Neuronal stem cell (in vitro differentiated cells): ENCODE measurements around the gene FOXN1.

ENCODE experiments used
- DNase-seq: peaks from one replicate; pipeline ENCODE4 v3.0.0-alpha.2; 2013; ENCODE audit warnings: low spot score
- H2AFZ ChIP-seq: one replicate; pipeline ENCODE4 v1.6.1; 2013; ENCODE audit warnings: mild to moderate bottlenecking, low read length, inconsistent platforms
- H2AK5ac ChIP-seq: 2 replicates; pipeline ENCODE4 v1.6.1; 2013; ENCODE audit warnings: low read depth, mild to moderate bottlenecking, inconsistent platforms, low read length, moderate library complexity, mixed read lengths
- H2BK120ac ChIP-seq: 2 replicates; pipeline ENCODE4 v1.6.1; 2013; ENCODE audit warnings: low read depth, mild to moderate bottlenecking, inconsistent platforms, low read length, moderate library complexity, mixed read lengths
- H2BK12ac ChIP-seq: one replicate; pipeline ENCODE4 v1.6.1; 2013; ENCODE audit warnings: low read length, inconsistent platforms
- H2BK15ac ChIP-seq: 2 replicates; pipeline ENCODE4 v1.6.1; 2013; ENCODE audit warnings: mild to moderate bottlenecking, low read length, inconsistent platforms, mixed read lengths
- H2BK5ac ChIP-seq: one replicate; pipeline ENCODE4 v1.6.1; 2013; ENCODE audit warnings: inconsistent platforms, mild to moderate bottlenecking, low read length, moderate library complexity
- H3K14ac ChIP-seq: one replicate; pipeline ENCODE4 v1.6.1; 2013; ENCODE audit warnings: low read length, inconsistent platforms
- H3K18ac ChIP-seq: 2 replicates; pipeline ENCODE4 v1.6.1; 2013; ENCODE audit warnings: low read length, inconsistent platforms
- H3K23ac ChIP-seq: 2 replicates; pipeline ENCODE4 v1.6.1; 2013; ENCODE audit warnings: low read depth, mild to moderate bottlenecking, mixed read lengths, low read length, inconsistent platforms; ENCODE audit not compliant: poor library complexity
- H3K27ac ChIP-seq: replicated peaks from 3 replicates; pipeline ENCODE4 v1.5.1; 2013; ENCODE audit warnings: low read length, inconsistent platforms
- H3K27me3 ChIP-seq, 3 experiments: 2 replicates each; pipeline ENCODE4 v1.6.1; 2013; ENCODE audit warnings: low read length in 3 of 3, mild to moderate bottlenecking in 2 of 3, inconsistent platforms in 1 of 3, low read depth in 1 of 3, mixed read lengths in 1 of 3, moderate library complexity in 1 of 3; ENCODE audit not compliant: control insufficient read depth in 3 of 3, insufficient read depth in 3 of 3
- H3K36me3 ChIP-seq, 2 donors: replicated peaks in 1 of 2; 2 replicates each; pipeline ENCODE4 v1.6.1; 2013; ENCODE audit warnings: low read length in 2 of 2; ENCODE audit not compliant: control insufficient read depth in 2 of 2, insufficient read depth in 2 of 2
- H3K4ac ChIP-seq: 2 replicates; pipeline ENCODE4 v1.6.1; 2013; ENCODE audit warnings: inconsistent platforms, mild to moderate bottlenecking, low read length, moderate library complexity
- H3K4me1 ChIP-seq, 2 donors: 1 replicate in 1 of 2; 2 replicates in 1 of 2; pipeline ENCODE4 v1.6.1; 2013; ENCODE audit warnings: low read length in 2 of 2, low read depth in 1 of 2; ENCODE audit not compliant: control insufficient read depth in 2 of 2, insufficient read depth in 1 of 2
- H3K4me2 ChIP-seq: one replicate; pipeline ENCODE4 v1.6.1; 2013; ENCODE audit warnings: mild to moderate bottlenecking, low read length, inconsistent platforms; ENCODE audit not compliant: insufficient read depth, poor library complexity, severe bottlenecking
- H3K4me3 ChIP-seq, 2 donors: 2 replicates each; pipeline ENCODE4 v1.5.1; 2013; ENCODE audit warnings: low read length in 2 of 2, mild to moderate bottlenecking in 2 of 2, inconsistent platforms in 1 of 2, moderate library complexity in 1 of 2
- H3K79me1 ChIP-seq: one replicate; pipeline ENCODE4 v1.6.1; 2013; ENCODE audit warnings: low read depth, mild to moderate bottlenecking, inconsistent platforms, low read length, moderate library complexity
- H3K9ac ChIP-seq: one replicate; pipeline ENCODE4 v1.6.1; 2013; ENCODE audit warnings: mild to moderate bottlenecking, low read depth, low read length, inconsistent platforms; ENCODE audit not compliant: poor library complexity
- H3K9me3 ChIP-seq, 2 donors: replicated peaks in 1 of 2; 2 replicates each; pipeline versions ENCODE3 to v1.6.1; 2013; ENCODE audit warnings: low read length in 2 of 2, mild to moderate bottlenecking in 2 of 2, inconsistent platforms in 1 of 2, low read depth in 1 of 2, mixed read lengths in 1 of 2, moderate library complexity in 1 of 2; ENCODE audit not compliant: control insufficient read depth in 2 of 2, insufficient read depth in 1 of 2
- H4K8ac ChIP-seq: one replicate; pipeline ENCODE4 v1.6.1; 2013; ENCODE audit warnings: low read depth, mild to moderate bottlenecking, inconsistent platforms, low read length, moderate library complexity
- H4K91ac ChIP-seq: one replicate; pipeline ENCODE4 v1.6.1; 2013; ENCODE audit warnings: low read length, low read depth, mild to moderate bottlenecking, inconsistent platforms; ENCODE audit not compliant: poor library complexity
- WGBS, 2 donors: extraction: QIAGEN DNeasy Blood & Tissue Kit; methylation state at CpG; one replicate each; pipeline ENCODE4 v1.1.7; 2013; ENCODE audit warnings: missing lambda C conversion rate in 2 of 2, mixed read lengths in 1 of 2; ENCODE audit not compliant: insufficient read length in 2 of 2, insufficient replicate concordance in 1 of 2; ENCODE audit errors: extremely low coverage in 2 of 2; 5-methylcytosine and 5-hydroxymethylcytosine counted together

FOXN1 gene

DNA sequence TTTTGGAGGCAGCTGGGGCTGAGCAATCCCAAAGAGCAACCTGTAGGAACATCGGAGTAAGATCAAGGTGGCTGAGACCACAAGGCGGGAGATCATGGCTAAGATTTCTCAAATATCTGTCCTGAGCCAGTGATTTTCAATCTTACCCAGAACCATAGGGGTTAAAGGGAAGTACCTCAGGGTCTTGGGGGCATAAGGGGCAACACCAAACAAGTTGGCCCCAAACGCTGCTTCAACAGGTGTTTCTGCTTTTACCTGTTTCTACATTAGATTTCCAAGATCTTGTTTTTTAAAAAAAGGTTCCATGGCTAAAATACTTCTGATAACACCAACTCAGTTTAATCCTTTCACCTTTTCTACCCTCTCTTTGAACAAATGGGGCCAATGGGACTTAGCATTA is 48.9 kb downstream of the FOXN1 start:
- Histone ChIP-seq H3K27me3 (no peaks in the 10 kb centered on the region), H2BK12ac (no peak overlapping the region), H3K27ac (no peak overlapping the region), H2BK5ac (no peak overlapping the region), H4K91ac (no peak overlapping the region), H4K8ac (no peak overlapping the region), H3K4me1 (peaks cover 11 to 12% of the 10 kb centered on the region in 2 donors), H3K14ac (no peak overlapping the region), H2BK120ac (no peak overlapping the region), H2AFZ (no peak overlapping the region), H2BK15ac (no peak overlapping the region), H3K9me3 (no peaks in the 10 kb centered on the region), H3K9ac (no peak overlapping the region), H3K4me2 (no peak overlapping the region), H3K4me3 (no peak overlapping the region), H3K79me1 (peaks cover 6% of the 10 kb centered on the region), H3K4ac (no peak overlapping the region), H3K36me3 (peaks cover 25 to 64% of the 10 kb centered on the region in 2 donors), H3K23ac (no peak overlapping the region), H2AK5ac (no peak overlapping the region), H3K18ac (no peak overlapping the region)
- no CpG with 5 or more reads among the region's 3 CpGs for WGBS, 2 donors
- DNase-seq = no peak

DNA sequence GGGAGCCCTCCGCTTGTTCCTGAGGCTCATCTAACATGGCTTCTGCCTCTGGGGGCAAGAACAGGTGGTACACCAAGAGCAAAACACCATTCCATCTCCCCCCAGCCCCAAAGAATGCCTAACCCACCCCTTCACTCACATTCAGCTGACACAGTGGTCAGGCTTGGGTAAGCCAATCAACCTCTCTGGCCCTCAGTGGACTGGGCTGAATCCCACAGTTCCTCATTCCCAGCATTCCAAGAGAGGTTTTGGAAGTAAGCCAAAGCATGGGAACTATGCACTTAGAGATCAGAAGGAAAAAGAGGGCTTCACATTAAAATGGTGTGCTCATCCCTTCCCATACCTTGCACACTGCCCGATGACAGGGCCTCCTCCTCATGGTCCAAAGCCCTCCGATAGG is 57.3 kb downstream of the FOXN1 start:
- H2BK15ac ChIP-seq = no peak overlapping the region
- no peak overlapping the region for H3K4me2 ChIP-seq
- DNase-seq = no peak
- no peak overlapping the region for H3K18ac ChIP-seq
- no peaks in the 10 kb centered on the region for H3K9me3 ChIP-seq
- H2BK12ac ChIP-seq = no peak overlapping the region
- H3K36me3 ChIP-seq = peaks cover 7 to 54% of the 10 kb centered on the region in 2 donors
- no peaks in the 10 kb centered on the region for H3K4me1 ChIP-seq
- no CpG with 5 or more reads among the region's 3 CpGs for WGBS, 2 donors
- H3K23ac ChIP-seq = no peak overlapping the region
- no peak overlapping the region for H4K91ac ChIP-seq
- no peaks in the 10 kb centered on the region for H3K27me3 ChIP-seq
- no peak overlapping the region for H3K27ac ChIP-seq
- H3K9ac ChIP-seq = no peak overlapping the region
- no peak overlapping the region for H2AK5ac ChIP-seq
- H2BK120ac ChIP-seq = no peak overlapping the region
- no peak overlapping the region for H3K4ac ChIP-seq
- no peak overlapping the region for H3K14ac ChIP-seq
- no peak overlapping the region for H2AFZ ChIP-seq
- H3K79me1 ChIP-seq = peaks cover 2% of the 10 kb centered on the region
- H4K8ac ChIP-seq = no peak overlapping the region
- H2BK5ac ChIP-seq = no peak overlapping the region
- H3K4me3 ChIP-seq = no peak overlapping the region

DNA sequence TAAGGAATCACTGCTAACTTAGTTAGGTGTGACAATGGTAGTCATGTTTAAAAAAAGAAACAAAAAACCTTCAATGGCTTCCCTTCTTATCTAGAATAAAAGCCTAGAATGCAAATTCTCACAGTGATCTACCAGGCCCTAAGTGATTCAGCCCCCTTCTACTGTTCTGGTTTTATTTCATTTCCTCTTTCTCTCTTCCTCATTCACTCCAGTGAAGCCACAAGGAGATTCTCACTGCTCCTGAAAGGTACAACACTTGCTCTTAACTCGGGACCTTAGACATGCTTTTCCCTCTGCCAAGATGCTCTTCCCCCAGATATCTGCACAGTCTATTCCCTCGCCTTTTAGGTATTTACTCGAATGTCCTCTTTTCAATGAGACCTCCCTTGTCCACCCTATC is 61.5 kb downstream of the FOXN1 start:
- no peak overlapping the region for H3K4me3 ChIP-seq
- H3K4me2 ChIP-seq = no peak overlapping the region
- H3K4me1 ChIP-seq = peaks cover 0 to 2% of the 10 kb centered on the region in 2 donors
- no peak overlapping the region for H3K18ac ChIP-seq
- no peak overlapping the region for H2BK120ac ChIP-seq
- no peak overlapping the region for H3K27ac ChIP-seq
- WGBS, 2 donors = no CpG with 5 or more reads among the region's 3 CpGs
- no peak overlapping the region for H4K91ac ChIP-seq
- peaks cover 3 to 25% of the 10 kb centered on the region in 2 donors for H3K36me3 ChIP-seq
- no peak overlapping the region for H3K14ac ChIP-seq
- no peak overlapping the region for H2BK12ac ChIP-seq
- H2AK5ac ChIP-seq = no peak overlapping the region
- peaks cover 5% of the 10 kb centered on the region for H3K79me1 ChIP-seq
- H3K27me3 ChIP-seq = peaks cover 0 to 4% (median 0%) of the 10 kb centered on the region in 3 experiments
- H3K23ac ChIP-seq = no peak overlapping the region
- no peak overlapping the region for H2BK5ac ChIP-seq
- H3K9ac ChIP-seq = no peak overlapping the region
- H2AFZ ChIP-seq = no peak overlapping the region
- no peak for DNase-seq
- H3K9me3 ChIP-seq = no peaks in the 10 kb centered on the region
- no peak overlapping the region for H2BK15ac ChIP-seq
- no peak overlapping the region for H4K8ac ChIP-seq
- no peak overlapping the region for H3K4ac ChIP-seq

GRCh38 chr17:28569446-28569845 is 63.3 kb downstream of the FOXN1 start:
- no peak overlapping the region for H3K14ac ChIP-seq
- peaks cover 5% of the 10 kb centered on the region for H3K79me1 ChIP-seq
- H3K4me3 ChIP-seq = no peak overlapping the region
- no peak overlapping the region for H3K23ac ChIP-seq
- WGBS, 2 donors = no CpG with 5 or more reads among the region's 1 CpG
- H2BK5ac ChIP-seq = no peak overlapping the region
- H3K4me2 ChIP-seq = no peak overlapping the region
- no peak overlapping the region for H4K8ac ChIP-seq
- no peak overlapping the region for H3K4ac ChIP-seq
- peaks cover 0 to 7% (median 0%) of the 10 kb centered on the region in 3 experiments for H3K27me3 ChIP-seq
- H2AFZ ChIP-seq = no peak overlapping the region
- H3K18ac ChIP-seq = no peak overlapping the region
- peaks cover 0 to 15% of the 10 kb centered on the region in 2 donors for H3K36me3 ChIP-seq
- H3K9me3 ChIP-seq = no peaks in the 10 kb centered on the region
- H4K91ac ChIP-seq = no peak overlapping the region
- H3K9ac ChIP-seq = no peak overlapping the region
- DNase-seq = no peak
- H2AK5ac ChIP-seq = no peak overlapping the region
- no peak overlapping the region for H2BK120ac ChIP-seq
- no peak overlapping the region for H3K27ac ChIP-seq
- H2BK15ac ChIP-seq = no peak overlapping the region
- peaks cover 0 to 2% of the 10 kb centered on the region in 2 donors for H3K4me1 ChIP-seq
- H2BK12ac ChIP-seq = no peak overlapping the region
